ENCODE measurements around the gene STK40.
A peak's percentile ranks its signal among the peaks of the same experiment; 100 is the strongest.

Gene STK40

DNA sequence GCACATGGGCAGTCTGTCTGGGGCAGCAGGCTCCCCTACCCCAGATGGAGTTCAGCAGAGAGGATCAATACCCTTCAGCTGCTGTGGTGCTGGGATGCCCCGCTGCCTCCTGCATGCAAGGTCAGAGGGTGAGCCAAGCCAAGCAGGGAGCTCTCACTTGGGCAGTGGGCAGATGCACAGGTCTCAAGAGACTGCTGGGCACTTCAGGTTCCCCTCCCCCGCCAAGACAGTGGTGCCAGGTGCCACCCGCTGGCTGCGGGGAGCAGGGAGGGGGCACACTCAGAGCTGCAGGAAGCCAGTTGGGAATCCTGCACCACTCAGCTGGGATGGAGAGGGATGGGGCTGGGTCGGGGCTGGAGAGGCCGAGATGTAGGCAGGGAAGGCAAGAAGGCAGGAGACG lies 46.5 kb downstream of the STK40 start:
- Histone ChIP-seq H3K4ac (ENCODE audit: low read depth, low read length) (no peak overlapping the region), H3K4me1 (ENCODE audit: control insufficient read depth in 1 of 2, insufficient read depth in 2 of 2, low read length in 2 of 2) (no peaks in the 10 kb centered on the region), H3K36me3 (ENCODE audit: control insufficient read depth in 1 of 2, insufficient read depth in 2 of 2, low read length in 2 of 2) (peaks cover 43 to 51% of the 10 kb centered on the region in 2 experiments), H2BK5ac (ENCODE audit: low read depth, low read length, poor library complexity) (no peak overlapping the region), H3K79me2 (ENCODE audit: control insufficient read depth, insufficient read depth, low read length, poor library complexity) (no peaks in the 10 kb centered on the region), H3K9ac (ENCODE audit: low read length) (no peak overlapping the region), H3K27me3 (ENCODE audit: insufficient read depth, low read length) (no peaks in the 10 kb centered on the region), H2BK12ac (ENCODE audit: low read length) (no peak overlapping the region), H2BK120ac (ENCODE audit: insufficient read depth, low read length, poor library complexity) (no peak overlapping the region), H3K9me3 (ENCODE audit: insufficient read depth, low read depth, low read length) (no peaks in the 10 kb centered on the region), H3K23ac (ENCODE audit: low read length) (no peak overlapping the region), H3K18ac (ENCODE audit: low read length) (no peak overlapping the region), H3K14ac (ENCODE audit: low read length) (no peak overlapping the region), H4K12ac (ENCODE audit: low read depth, low read length) (no peak overlapping the region), H2AFZ (ENCODE audit: insufficient read depth, low read length, poor library complexity) (no peak overlapping the region), H3K27ac (ENCODE audit: low read depth, low read length) (no peak overlapping the region), H4K8ac (ENCODE audit: low read depth, low read length) (no peak overlapping the region), H3K4me2 (ENCODE audit: low read length) (no peak overlapping the region), H3K79me1 (ENCODE audit: low read length) (no peaks in the 10 kb centered on the region), H3K4me3 (ENCODE audit: low read depth, low read length) (no peak overlapping the region), H2AK5ac (ENCODE audit: low read length) (no peak overlapping the region), H4K91ac (ENCODE audit: low read depth, low read length) (no peak overlapping the region)
- no peak for DNase-seq
- no CpG with 5 or more reads among the region's 7 CpGs for WGBS (ENCODE audit: extremely low coverage, insufficient coverage, insufficient read length)

- H3K9me3 ChIP-seq (ENCODE audit: insufficient read depth, low read depth, low read length), result no peaks in the 10 kb centered on the region
- H3K4me1 ChIP-seq (ENCODE audit: control insufficient read depth in 1 of 2, insufficient read depth in 2 of 2, low read length in 2 of 2), result no peaks in the 10 kb centered on the region
- no CpG with 5 or more reads among the region's 6 CpGs for WGBS (ENCODE audit: extremely low coverage, insufficient coverage, insufficient read length)
- no peak overlapping the region for H3K4me3 ChIP-seq (ENCODE audit: low read depth, low read length)
- H3K79me1 ChIP-seq (ENCODE audit: low read length), result no peaks in the 10 kb centered on the region
- H4K12ac ChIP-seq (ENCODE audit: low read depth, low read length), result no peak overlapping the region
- no peak overlapping the region for H3K4me2 ChIP-seq (ENCODE audit: low read length)
- H3K14ac ChIP-seq (ENCODE audit: low read length), result no peak overlapping the region
- no peak overlapping the region for H2BK12ac ChIP-seq (ENCODE audit: low read length)
- no peak overlapping the region for H2BK120ac ChIP-seq (ENCODE audit: insufficient read depth, low read length, poor library complexity)
- no peaks in the 10 kb centered on the region for H3K27me3 ChIP-seq (ENCODE audit: insufficient read depth, low read length)
- no peak overlapping the region for H4K8ac ChIP-seq (ENCODE audit: low read depth, low read length)
- no peak overlapping the region for H2AK5ac ChIP-seq (ENCODE audit: low read length)
- no peaks in the 10 kb centered on the region for H3K79me2 ChIP-seq (ENCODE audit: control insufficient read depth, insufficient read depth, low read length, poor library complexity)
- H3K9ac ChIP-seq (ENCODE audit: low read length), result no peak overlapping the region
- no peak for DNase-seq
- no peak overlapping the region for H4K91ac ChIP-seq (ENCODE audit: low read depth, low read length)
- H2BK5ac ChIP-seq (ENCODE audit: low read depth, low read length, poor library complexity), result no peak overlapping the region
- no peak overlapping the region for H3K27ac ChIP-seq (ENCODE audit: low read depth, low read length)
- H3K4ac ChIP-seq (ENCODE audit: low read depth, low read length), result no peak overlapping the region
- H3K36me3 ChIP-seq (ENCODE audit: control insufficient read depth in 1 of 2, insufficient read depth in 2 of 2, low read length in 2 of 2), result peaks cover 29 to 37% of the 10 kb centered on the region in 2 experiments
- H3K18ac ChIP-seq (ENCODE audit: low read length), result no peak overlapping the region
- no peak overlapping the region for H3K23ac ChIP-seq (ENCODE audit: low read length)
- no peak overlapping the region for H2AFZ ChIP-seq (ENCODE audit: insufficient read depth, low read length, poor library complexity)
These were observed 47.9 kb downstream of the STK40 start for GRCh38 chr1:36337830-36338229.

DNA sequence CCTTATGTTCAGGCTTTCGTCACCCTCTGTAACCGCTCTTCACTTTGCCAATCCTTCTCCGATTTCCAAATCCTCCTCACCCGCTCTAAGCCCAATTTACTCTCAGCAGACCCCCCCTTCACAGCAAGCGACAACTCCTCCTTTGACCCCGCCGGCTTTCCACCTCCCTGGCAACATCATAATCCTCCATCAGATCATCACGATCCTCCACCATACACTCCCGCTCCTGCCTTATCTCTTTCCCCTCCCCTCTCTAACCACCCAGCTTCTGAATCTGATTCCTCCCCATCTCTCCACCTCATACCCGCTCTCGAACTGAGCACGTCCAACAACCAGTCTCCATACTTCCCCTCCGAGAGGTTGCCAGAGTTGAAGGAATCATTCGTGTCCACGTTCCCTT lies 54.8 kb downstream of the STK40 start:
- Histone ChIP-seq H3K4ac (ENCODE audit: low read depth, low read length) (no peak overlapping the region), H3K23ac (ENCODE audit: low read length) (peak overlapping the region; percentile 63), H4K12ac (ENCODE audit: low read depth, low read length) (no peak overlapping the region), H3K79me1 (ENCODE audit: low read length) (no peaks in the 10 kb centered on the region), H3K9ac (ENCODE audit: low read length) (no peak overlapping the region), H3K79me2 (ENCODE audit: control insufficient read depth, insufficient read depth, low read length, poor library complexity) (no peaks in the 10 kb centered on the region), H2BK5ac (ENCODE audit: low read depth, low read length, poor library complexity) (no peak overlapping the region), H2BK120ac (ENCODE audit: insufficient read depth, low read length, poor library complexity) (no peak overlapping the region), H3K4me3 (ENCODE audit: low read depth, low read length) (no peak overlapping the region), H2AK5ac (ENCODE audit: low read length) (no peak overlapping the region), H4K91ac (ENCODE audit: low read depth, low read length) (no peak overlapping the region), H3K4me2 (ENCODE audit: low read length) (no peak overlapping the region), H4K8ac (ENCODE audit: low read depth, low read length) (no peak overlapping the region), H3K27me3 (ENCODE audit: insufficient read depth, low read length) (no peaks in the 10 kb centered on the region), H3K4me1 (ENCODE audit: control insufficient read depth in 1 of 2, insufficient read depth in 2 of 2, low read length in 2 of 2) (peaks cover 9% of the 10 kb centered on the region in 2 experiments), H3K27ac (ENCODE audit: low read depth, low read length) (no peak overlapping the region), H3K9me3 (ENCODE audit: insufficient read depth, low read depth, low read length) (no peaks in the 10 kb centered on the region), H2BK12ac (ENCODE audit: low read length) (no peak overlapping the region), H3K18ac (ENCODE audit: low read length) (no peak overlapping the region), H2AFZ (ENCODE audit: insufficient read depth, low read length, poor library complexity) (no peak overlapping the region), H3K14ac (ENCODE audit: low read length) (no peak overlapping the region), H3K36me3 (ENCODE audit: control insufficient read depth in 1 of 2, insufficient read depth in 2 of 2, low read length in 2 of 2) (no peaks in the 10 kb centered on the region)
- no peak for DNase-seq
- WGBS (ENCODE audit: extremely low coverage, insufficient coverage, insufficient read length), result 100% methylated on average over 5 of the region's 15 CpGs

- Histone ChIP-seq H3K4me1 (ENCODE audit: control insufficient read depth in 1 of 2, insufficient read depth in 2 of 2, low read length in 2 of 2) (peaks cover 9% of the 10 kb centered on the region in 2 experiments), H2BK120ac (ENCODE audit: insufficient read depth, low read length, poor library complexity) (no peak overlapping the region), H3K14ac (ENCODE audit: low read length) (no peak overlapping the region), H3K23ac (ENCODE audit: low read length) (no peak overlapping the region), H2AK5ac (ENCODE audit: low read length) (no peak overlapping the region), H3K9me3 (ENCODE audit: insufficient read depth, low read depth, low read length) (no peaks in the 10 kb centered on the region), H3K18ac (ENCODE audit: low read length) (no peak overlapping the region), H2AFZ (ENCODE audit: insufficient read depth, low read length, poor library complexity) (no peak overlapping the region), H3K36me3 (ENCODE audit: control insufficient read depth in 1 of 2, insufficient read depth in 2 of 2, low read length in 2 of 2) (no peaks in the 10 kb centered on the region), H2BK5ac (ENCODE audit: low read depth, low read length, poor library complexity) (no peak overlapping the region), H3K4ac (ENCODE audit: low read depth, low read length) (no peak overlapping the region), H3K4me2 (ENCODE audit: low read length) (no peak overlapping the region), H3K79me2 (ENCODE audit: control insufficient read depth, insufficient read depth, low read length, poor library complexity) (no peaks in the 10 kb centered on the region), H4K8ac (ENCODE audit: low read depth, low read length) (no peak overlapping the region), H3K9ac (ENCODE audit: low read length) (no peak overlapping the region), H4K12ac (ENCODE audit: low read depth, low read length) (no peak overlapping the region), H4K91ac (ENCODE audit: low read depth, low read length) (no peak overlapping the region), H2BK12ac (ENCODE audit: low read length) (no peak overlapping the region), H3K27ac (ENCODE audit: low read depth, low read length) (no peak overlapping the region), H3K27me3 (ENCODE audit: insufficient read depth, low read length) (no peaks in the 10 kb centered on the region), H3K79me1 (ENCODE audit: low read length) (no peaks in the 10 kb centered on the region), H3K4me3 (ENCODE audit: low read depth, low read length) (no peak overlapping the region)
- DNase-seq, result no peak
- WGBS (ENCODE audit: extremely low coverage, insufficient coverage, insufficient read length), result no CpG with 5 or more reads among the region's 9 CpGs
These were observed 55.9 kb downstream of the STK40 start for GRCh38 chr1:36329817-36330216.

Data from trophoblast cell (in vitro differentiated cells and primary cell).